SK-N-SH (cell line): ENCODE results near the gene ARHGDIG.

Experiments
- CTCF ChIP-seq: fragments of 200-600 bp; sonication (generic); IDR thresholded peaks from 2 replicates; pipeline ENCODE4 v1.6.1; 2017; ENCODE audit warnings: antibody characterized with exemption, mild to moderate bottlenecking, moderate library complexity
- EP300 ChIP-seq, 2 experiments: IDR thresholded peaks; 2 replicates each; pipeline versions ENCODE4 v1.4.0 to v1.6.1; 2012; ENCODE audit warnings: borderline replicate concordance in 1 of 2, low read depth in 1 of 2, low read length in 1 of 2
- POLR2AphosphoS5 ChIP-seq: IDR thresholded peaks from 2 replicates; pipeline ENCODE4 v1.6.1; 2012; ENCODE audit warnings: low read depth, low read length

GRCh38 chr16:245105-245504 lies 35.3 kb upstream of the ARHGDIG start:
- TF ChIP-seq CTCF (no peak), EP300 (IDR thresholded peaks at IDR 0.05; ENCODE audit: borderline replicate concordance in 1 of 2, low read depth in 1 of 2, low read length in 1 of 2) (no peak), POLR2AphosphoS5 (no peak)
